CD14-positive monocyte (primary cell): Measurements from ENCODE around the gene TNIK. TPM values are rescaled to one million over a fixed set of nuclear protein-coding genes. Genes with fewer than 3 reads are reported as not detected.

Experiments
- DNase-seq, 3 donors: peaks; one replicate each; pipeline ENCODE4 v3.0.0-alpha.2; 2011 to 2022
- H2AFZ ChIP-seq: 2 replicates; pipeline ENCODE4 v1.6.0; 2012; ENCODE audit warnings: mild to moderate bottlenecking, low read depth, low read length, inconsistent platforms; ENCODE audit not compliant: insufficient read depth, poor library complexity, severe bottlenecking
- H3K27ac ChIP-seq, 2 donors: 1 replicate in 1 of 2; 2 replicates in 1 of 2; pipeline ENCODE4 v1.5.1; 2012 to 2013; ENCODE audit warnings: low read length in 2 of 2, control low read depth in 1 of 2, inconsistent platforms in 1 of 2, low read depth in 1 of 2, mild to moderate bottlenecking in 1 of 2
- H3K27me3 ChIP-seq, 2 donors: one replicate each; pipeline versions ENCODE4 v1.6.0 to v1.6.1; 2011 to 2013; ENCODE audit warnings: low read length in 2 of 2; ENCODE audit not compliant: control insufficient read depth in 2 of 2, insufficient read depth in 2 of 2
- H3K36me3 ChIP-seq, 2 donors: replicated peaks in 1 of 2; 1 replicate in 1 of 2; 2 replicates in 1 of 2; pipeline versions ENCODE4 v1.5.1 to v1.6.1; 2012 to 2013; ENCODE audit warnings: low read length in 2 of 2, control low read depth in 1 of 2, inconsistent platforms in 1 of 2, mild to moderate bottlenecking in 1 of 2; ENCODE audit not compliant: insufficient read depth in 2 of 2, control insufficient read depth in 1 of 2
- H3K4me1 ChIP-seq, 2 donors: 1 replicate in 1 of 2; 2 replicates in 1 of 2; pipeline versions ENCODE4 v1.5.1 to v1.6.1; 2012 to 2013; ENCODE audit warnings: low read length in 2 of 2, control low read depth in 1 of 2, inconsistent platforms in 1 of 2, mild to moderate bottlenecking in 1 of 2, moderate library complexity in 1 of 2; ENCODE audit not compliant: insufficient read depth in 2 of 2, control insufficient read depth in 1 of 2
- H3K4me2 ChIP-seq: replicated peaks from 2 replicates; pipeline ENCODE3; 2012; ENCODE audit warnings: low read length, moderate library complexity, mild to moderate bottlenecking; ENCODE audit not compliant: poor library complexity, severe bottlenecking; ENCODE audit errors: extremely low read depth
- H3K4me3 ChIP-seq, 3 experiments: fragments of 200-600 bp in 1 of 3; sonication (generic) in 1 of 3; replicated peaks in 1 of 3; 1 replicate in 2 of 3; 2 replicates in 1 of 3; pipeline ENCODE4 v1.5.1; 2011 to 2013; ENCODE audit warnings: low read length in 3 of 3, mild to moderate bottlenecking in 3 of 3, control low read depth in 2 of 3, low read depth in 2 of 3, inconsistent platforms in 1 of 3, moderate library complexity in 1 of 3
- H3K79me2 ChIP-seq: 2 replicates; pipeline ENCODE4 v1.6.0; 2012; ENCODE audit warnings: mild to moderate bottlenecking, control low read depth, inconsistent platforms, low read length, moderate library complexity; ENCODE audit not compliant: insufficient read depth
- H3K9ac ChIP-seq: 2 replicates; pipeline ENCODE4 v1.6.0; 2017; ENCODE audit warnings: low read length, mild to moderate bottlenecking; ENCODE audit not compliant: insufficient read depth, poor library complexity, severe bottlenecking
- H3K9me3 ChIP-seq, 2 donors: replicated peaks in 1 of 2; 1 replicate in 1 of 2; 2 replicates in 1 of 2; pipeline versions ENCODE4 v1.5.1 to v1.6.1; 2012 to 2013; ENCODE audit warnings: low read length in 2 of 2, control low read depth in 1 of 2; ENCODE audit not compliant: control insufficient read depth in 1 of 2, insufficient read depth in 1 of 2
- H4K20me1 ChIP-seq: 2 replicates; pipeline ENCODE4 v1.6.0; 2012; ENCODE audit warnings: mild to moderate bottlenecking, low read length, control low read depth, moderate library complexity; ENCODE audit not compliant: insufficient read depth
- H3K27ac Mint-ChIP-seq, 7 donors: one replicate each; pipeline ENCODE4 v1.8.0; 2020; ENCODE audit warnings: mild to moderate bottlenecking in 7 of 7, mixed read lengths in 7 of 7, moderate library complexity in 6 of 7, inconsistent platforms in 2 of 7
- H3K27me3 Mint-ChIP-seq, 3 donors: one replicate each; pipeline ENCODE4 v1.8.0; 2021 to 2022; ENCODE audit warnings: low read depth in 3 of 3, mild to moderate bottlenecking in 3 of 3, mixed read lengths in 3 of 3, moderate library complexity in 3 of 3, inconsistent platforms in 1 of 3
- H3K36me3 Mint-ChIP-seq, 2 donors: one replicate each; pipeline ENCODE4 v1.8.0; 2020; ENCODE audit warnings: mixed read lengths in 2 of 2, inconsistent platforms in 1 of 2, mild to moderate bottlenecking in 1 of 2
- H3K4me1 Mint-ChIP-seq: one replicate; pipeline ENCODE4 v1.8.0; 2020; ENCODE audit warnings: mild to moderate bottlenecking, mixed read lengths
- H3K4me3 Mint-ChIP-seq, 2 donors: one replicate each; pipeline ENCODE4 v1.8.0; 2020; ENCODE audit warnings: mild to moderate bottlenecking in 2 of 2, mixed read lengths in 2 of 2, moderate library complexity in 1 of 2
- H3K9me3 Mint-ChIP-seq, 7 donors: one replicate each; pipeline ENCODE4 v1.8.0; 2020 to 2022; ENCODE audit warnings: mixed read lengths in 7 of 7, mild to moderate bottlenecking in 6 of 7, moderate library complexity in 6 of 7, inconsistent platforms in 2 of 7
- CTCF ChIP-seq: fragments of 200-600 bp; IDR thresholded peaks from one replicate; pipeline ENCODE4 v1.8.0; 2022; ENCODE audit warnings: antibody characterized with exemption, mild to moderate bottlenecking
- WGBS: methylation state at CpG from one replicate; pipeline ENCODE4 v1.1.5; 2013; ENCODE audit warnings: missing lambda C conversion rate; ENCODE audit not compliant: insufficient coverage; 5-methylcytosine and 5-hydroxymethylcytosine counted together
- intact Hi-C, 2 donors: fragments of 100-400 bp; cut with micrococcal nuclease; formaldehyde crosslinking; loops; one replicate each; pipeline versions ENCODE4 v1.15.0 to v1.15.1; 2023
- polyA plus RNA-seq, 3 donors: library from polyadenylated mRNA; depleted of rRNA in 1 of 3; unstranded in 2 of 3; stranded (reverse) in 1 of 3; fragments of 300-500 nt in 2 of 3; fragments of >200 nt in 1 of 3; fragmentation: Illumina TruSeq in 2 of 3; gene quantifications; 1 replicate in 2 of 3; 2 replicates in 1 of 3; pipeline ENCODE4 v1.2.3, GENCODE V29; 2012 to 2021

Gene TNIK
- polyA plus RNA-seq, 3 donors, result 0.36 to 1.8 (median 0.75) TPM

GRCh38 chr3:171393032-171393744 lies 67.0 kb downstream of the TNIK start:
- Histone ChIP-seq H3K36me3 (no peaks in the 10 kb centered on the region), H3K4me1 (no peaks in the 10 kb centered on the region), H3K9me3 (peaks cover 0 to 5% of the 10 kb centered on the region in 2 donors), H3K79me2 (no peaks in the 10 kb centered on the region), H3K27ac (no peak overlapping the region), H2AFZ (no peak overlapping the region), H3K27me3 (no peaks in the 10 kb centered on the region), H4K20me1 (no peaks in the 10 kb centered on the region), H3K9ac (no peak overlapping the region), H3K4me2 (no peak overlapping the region), H3K4me3 (no peak overlapping the region)
- H3K27me3 Mint-ChIP-seq, result peaks cover 0 to 2% (median 0%) of the 10 kb centered on the region in 3 donors
- WGBS, result 71% methylated on average over 5 of the region's 7 CpGs
- no peaks in the 10 kb centered on the region for H3K36me3 Mint-ChIP-seq
- intact Hi-C loops, result no loop called here
- no peak for DNase-seq
- H3K4me1 Mint-ChIP-seq, result peaks cover 4% of the 10 kb centered on the region
- no peak for TF ChIP-seq CTCF
- no peak overlapping the region for H3K4me3 Mint-ChIP-seq
- H3K27ac Mint-ChIP-seq, result no peak overlapping the region
- peaks cover 2 to 20% (median 6%) of the 10 kb centered on the region in 7 donors for H3K9me3 Mint-ChIP-seq

- H3K4me3 ChIP-seq, result no peak overlapping the region
- H3K79me2 ChIP-seq, result no peaks in the 10 kb centered on the region
- Mint-ChIP-seq H3K4me1 (peaks cover 4% of the 10 kb centered on the region), H3K4me3 (no peak overlapping the region), H3K9me3 (peaks cover 2 to 20% (median 6%) of the 10 kb centered on the region in 7 donors), H3K36me3 (no peaks in the 10 kb centered on the region), H3K27me3 (peaks cover 0 to 2% (median 0%) of the 10 kb centered on the region in 3 donors), H3K27ac (no peak overlapping the region)
- no peak overlapping the region for H3K4me2 ChIP-seq
- no peak overlapping the region for H2AFZ ChIP-seq
- no peaks in the 10 kb centered on the region for H3K36me3 ChIP-seq
- no peaks in the 10 kb centered on the region for H3K4me1 ChIP-seq
- no peak for TF ChIP-seq CTCF
- no peaks in the 10 kb centered on the region for H3K27me3 ChIP-seq
- no peak for DNase-seq
- no peak overlapping the region for H3K9ac ChIP-seq
- no peaks in the 10 kb centered on the region for H4K20me1 ChIP-seq
- H3K27ac ChIP-seq, result no peak overlapping the region
- intact Hi-C loops, result no loop called here
- peaks cover 0 to 5% of the 10 kb centered on the region in 2 donors for H3K9me3 ChIP-seq
Measured at GRCh38 chr3:171391432-171391831, 68.8 kb downstream of the TNIK start.
